A549 (cell line): ENCODE measurements around the gene GPR12.

Experiments used
- CHD2 ChIP-seq: fragments of 150-350 bp; IDR thresholded peaks from 2 replicates; pipeline ENCODE4 v1.6.1; 2014; ENCODE audit warnings: low read length; ENCODE audit not compliant: partially characterized antibody
- CTCF ChIP-seq: fragments of >200 bp; sonication (Bioruptor Twin); formaldehyde crosslinking; IDR thresholded peaks from 3 replicates; pipeline ENCODE4 v1.5.1; 2016
- EP300 ChIP-seq, 2 experiments: fragments of >200 bp; sonication (Bioruptor Twin); formaldehyde crosslinking; IDR thresholded peaks; 2 replicates in 1 of 2; 3 replicates in 1 of 2; pipeline ENCODE4 v1.6.1; 2016 to 2017
- MAX ChIP-seq: IDR thresholded peaks from 2 replicates; pipeline ENCODE4 v1.6.1; 2012
- MAZ ChIP-seq: fragments of 150-350 bp; IDR thresholded peaks from 2 replicates; pipeline ENCODE4 v1.6.1; 2014; ENCODE audit warnings: antibody characterized with exemption, low read depth, low read length, borderline replicate concordance
- POLR2A ChIP-seq: IDR thresholded peaks from 2 replicates; pipeline ENCODE4 v1.6.1; 2012; ENCODE audit warnings: mild to moderate bottlenecking, low read length
- RARB ChIP-seq: fragments of 250-450 bp; sonication (Bioruptor Pico); IDR thresholded peaks from 2 replicates; pipeline ENCODE4 v1.8.0; 2021; ENCODE audit warnings: mild to moderate bottlenecking, moderate library complexity
- RCOR1 ChIP-seq: fragments of 150-350 bp; IDR thresholded peaks from 2 replicates; pipeline ENCODE4 v1.6.1; 2014; ENCODE audit warnings: antibody characterized with exemption, low read length, low read depth
- TP53 ChIP-seq: fragments of 250-450 bp; sonication (Bioruptor Pico); IDR thresholded peaks from 2 replicates; pipeline ENCODE4 v1.5.0; 2021; ENCODE audit warnings: mild to moderate bottlenecking, moderate library complexity

GRCh38 chr13:26718872-26719271, 41.7 kb downstream of the GPR12 start:
- TF ChIP-seq MAX (no peak), CTCF (no peak), RCOR1 (no peak), TP53 (CRISPR knock-in tag) (no peak), POLR2A (no peak), RARB (CRISPR knock-in tag) (no peak), CHD2 (no peak), EP300 (IDR thresholded peaks at IDR 0.05) (no peak), MAZ (no peak)
